Omental fat pad (tissue), 4 donors: ENCODE data around the gene PANK1. TPM values are rescaled to one million over a fixed set of nuclear protein-coding genes. Genes with fewer than 3 reads are reported as not detected.
"Not testable (repeated sequence)": the region's sequence is repeated elsewhere in the genome, so short reads cannot be mapped to it uniquely, and the experiment has no call there.

Experiments used
- ATAC-seq: fragments of 150-250 bp; one replicate; pipeline ENCODE4 v1.9.1; 2016; ENCODE audit warnings: mild to moderate bottlenecking, moderate library complexity; ENCODE audit not compliant: low FRiP score
- DNase-seq: peaks from one replicate; pipeline ENCODE4 v3.0.0-alpha.2; 2019; ENCODE audit warnings: low spot score
- total RNA-seq, 4 donors: library from RNA; depleted of rRNA; stranded (reverse); fragments of >200 nt; gene quantifications; one replicate each; pipeline ENCODE4 v1.1.0, GENCODE V29; 2016
- TF ChIP-seq, protein P1 (sequence below), 3 donors: fragments of 450-650 bp; IDR thresholded peaks; one replicate each; pipeline ENCODE4 v1.5.1; 2016 to 2017; ENCODE audit warnings: antibody characterized with exemption in 3 of 3, mild to moderate bottlenecking in 3 of 3, moderate library complexity in 2 of 3

Gene PANK1
- total RNA-seq, 4 donors from 2014 or later, result 0.74 to 5.7 (median 3.5) TPM

DNA sequence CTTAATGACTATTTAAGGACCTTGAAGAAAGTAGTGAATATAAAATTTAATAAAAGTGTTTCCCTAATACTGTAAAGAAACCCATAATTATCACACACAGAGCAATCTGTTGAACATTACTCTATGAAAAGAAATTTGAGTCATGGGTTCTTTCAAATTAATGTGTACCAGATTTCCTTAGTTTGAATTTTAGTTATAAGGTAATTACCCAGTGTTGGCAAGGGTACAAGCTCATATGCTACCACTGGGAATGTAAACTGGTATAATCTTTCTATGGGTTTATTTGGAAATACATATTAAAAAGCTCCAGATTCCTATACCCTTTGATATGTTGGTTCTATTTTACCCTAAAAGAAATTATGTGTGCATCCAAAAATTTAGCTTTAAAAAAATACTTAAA lies 22.9 kb downstream of the PANK1 start:
- no peak for DNase-seq
- no peak for ATAC-seq
- TF ChIP-seq, protein P1, sequence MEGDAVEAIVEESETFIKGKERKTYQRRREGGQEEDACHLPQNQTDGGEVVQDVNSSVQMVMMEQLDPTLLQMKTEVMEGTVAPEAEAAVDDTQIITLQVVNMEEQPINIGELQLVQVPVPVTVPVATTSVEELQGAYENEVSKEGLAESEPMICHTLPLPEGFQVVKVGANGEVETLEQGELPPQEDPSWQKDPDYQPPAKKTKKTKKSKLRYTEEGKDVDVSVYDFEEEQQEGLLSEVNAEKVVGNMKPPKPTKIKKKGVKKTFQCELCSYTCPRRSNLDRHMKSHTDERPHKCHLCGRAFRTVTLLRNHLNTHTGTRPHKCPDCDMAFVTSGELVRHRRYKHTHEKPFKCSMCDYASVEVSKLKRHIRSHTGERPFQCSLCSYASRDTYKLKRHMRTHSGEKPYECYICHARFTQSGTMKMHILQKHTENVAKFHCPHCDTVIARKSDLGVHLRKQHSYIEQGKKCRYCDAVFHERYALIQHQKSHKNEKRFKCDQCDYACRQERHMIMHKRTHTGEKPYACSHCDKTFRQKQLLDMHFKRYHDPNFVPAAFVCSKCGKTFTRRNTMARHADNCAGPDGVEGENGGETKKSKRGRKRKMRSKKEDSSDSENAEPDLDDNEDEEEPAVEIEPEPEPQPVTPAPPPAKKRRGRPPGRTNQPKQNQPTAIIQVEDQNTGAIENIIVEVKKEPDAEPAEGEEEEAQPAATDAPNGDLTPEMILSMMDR (IDR thresholded peaks at IDR 0.05), result no peak

DNA sequence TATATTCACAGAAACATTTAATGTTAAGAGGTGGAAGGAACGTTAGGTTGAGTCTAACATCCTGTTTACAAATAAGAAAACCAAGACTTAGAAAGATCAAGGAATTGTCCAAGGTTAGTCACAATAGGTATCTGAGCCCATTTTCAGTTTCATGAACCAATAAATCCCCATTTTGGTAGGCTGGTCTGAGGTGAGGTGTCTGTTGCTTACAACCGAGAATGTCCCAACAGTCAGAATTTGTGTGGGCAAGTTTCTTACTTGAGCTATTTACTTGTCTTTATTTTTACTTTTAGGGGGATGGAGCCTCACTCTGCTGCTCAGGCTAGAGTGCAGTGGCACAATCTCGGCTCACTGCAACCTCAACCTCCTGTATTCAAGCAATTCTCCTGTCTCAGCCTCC lies 23.6 kb downstream of the PANK1 start:
- DNase-seq, result no peak
- TF ChIP-seq, protein P1 (IDR thresholded peaks at IDR 0.05), result no peak
- no peak for ATAC-seq

DNA sequence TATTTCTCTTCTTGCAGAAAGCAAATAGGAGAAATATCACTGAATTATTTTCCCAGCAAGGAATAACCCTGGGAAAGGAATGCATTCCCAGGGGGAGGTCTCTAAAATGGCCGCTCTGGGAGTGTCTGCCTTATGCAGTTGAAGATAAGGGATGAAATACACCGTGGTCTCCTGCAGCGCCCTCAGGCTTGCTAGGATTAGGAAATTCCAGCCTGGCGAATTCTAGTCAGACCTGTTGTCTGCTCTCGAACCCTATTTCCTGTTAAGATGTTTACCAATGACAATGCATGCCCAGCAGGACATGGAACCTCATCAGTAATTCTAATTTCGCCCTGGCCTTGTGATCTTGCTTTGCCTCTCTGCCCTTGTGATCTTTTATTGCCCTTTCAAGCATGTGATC lies 24.7 kb downstream of the PANK1 start:
- ATAC-seq, DNase-seq: not testable (repeated sequence)

DNA sequence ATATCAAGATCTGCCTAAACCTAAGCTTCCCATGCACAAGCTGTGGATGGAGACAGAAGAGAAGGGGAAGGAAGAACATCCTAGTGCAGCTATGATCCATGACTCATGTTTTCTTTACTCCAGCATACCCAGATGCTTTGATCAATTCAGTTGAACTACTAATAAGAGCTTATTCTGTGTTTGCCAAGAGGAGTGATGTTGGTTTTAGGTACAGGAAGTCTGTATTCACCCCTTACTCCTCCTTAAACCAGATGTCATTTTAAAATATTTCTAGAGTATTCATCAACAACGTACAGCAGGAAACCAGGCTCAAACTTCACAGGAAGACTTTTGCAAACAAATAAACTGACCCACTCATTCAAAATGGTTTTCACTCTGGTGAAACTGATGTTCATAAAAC lies 29.2 kb downstream of the PANK1 start:
- TF ChIP-seq, protein P1 (IDR thresholded peaks at IDR 0.05), result no peak
- DNase-seq, result no peak
- no peak for ATAC-seq

DNA sequence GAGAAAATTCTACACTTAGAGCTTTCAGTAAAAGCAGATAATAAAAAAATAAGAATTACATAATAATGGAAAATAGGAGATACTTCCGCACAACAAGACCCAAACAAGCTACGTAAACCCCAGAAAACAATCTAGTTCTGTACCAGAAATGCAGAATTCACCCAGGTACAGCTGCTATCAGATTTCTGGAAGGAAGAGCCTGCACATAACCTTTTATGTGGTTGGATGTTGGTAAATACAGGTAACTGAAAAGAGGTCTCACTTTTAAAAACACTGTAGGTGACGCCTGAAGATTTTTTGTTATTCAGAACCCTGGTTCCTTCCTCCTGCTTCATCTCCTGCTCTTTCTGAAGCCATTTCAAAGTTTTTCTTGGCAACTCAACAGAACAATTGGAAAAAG lies 29.9 kb downstream of the PANK1 start:
- TF ChIP-seq, protein P1 (IDR thresholded peaks at IDR 0.05), result no peak
- DNase-seq, result no peak
- no peak for ATAC-seq

DNA sequence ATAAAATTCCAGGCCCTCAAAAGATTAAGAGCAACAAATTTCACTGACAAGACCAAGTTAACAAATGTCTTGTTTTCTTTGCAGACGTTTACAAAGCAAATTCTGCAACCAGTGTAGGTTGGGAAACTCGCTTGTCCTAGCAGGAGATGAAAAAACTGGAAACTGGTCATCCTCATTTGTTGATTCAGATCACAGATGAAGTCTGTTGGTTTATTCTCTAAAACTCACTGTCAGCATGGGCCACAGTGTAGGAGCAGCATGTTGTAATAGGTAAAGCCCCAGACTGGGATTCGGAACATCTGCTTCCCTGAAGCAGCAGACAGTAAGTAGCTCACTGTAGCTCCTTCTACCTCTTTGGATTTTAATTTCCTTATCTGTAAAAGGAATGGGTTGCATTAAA lies 31.5 kb downstream of the PANK1 start:
- DNase-seq (no peak), ATAC-seq (no peak)
- TF ChIP-seq, protein P1 (IDR thresholded peaks at IDR 0.05), result no peak

DNA sequence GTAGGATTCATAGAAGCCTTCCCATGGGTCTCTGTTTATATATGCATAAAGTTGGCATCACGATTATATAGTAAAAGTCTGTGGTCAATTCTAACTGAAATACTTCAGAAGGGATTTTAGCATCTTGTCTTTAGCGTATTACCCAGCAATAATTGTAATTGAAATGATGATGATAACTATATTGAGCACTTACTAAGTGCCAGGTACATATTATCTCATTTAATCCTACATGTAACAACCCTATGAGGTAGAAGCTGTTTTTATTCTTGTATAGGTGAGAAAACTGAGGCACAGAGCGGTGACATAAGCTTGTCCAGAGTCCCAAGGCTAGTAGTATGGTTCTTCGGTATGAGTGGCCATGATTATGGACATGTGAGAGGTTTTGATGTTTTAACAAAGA lies 33.8 kb downstream of the PANK1 start:
- TF ChIP-seq, protein P1 (IDR thresholded peaks at IDR 0.05), result no peak
- ATAC-seq, result no peak
- no peak for DNase-seq

DNA sequence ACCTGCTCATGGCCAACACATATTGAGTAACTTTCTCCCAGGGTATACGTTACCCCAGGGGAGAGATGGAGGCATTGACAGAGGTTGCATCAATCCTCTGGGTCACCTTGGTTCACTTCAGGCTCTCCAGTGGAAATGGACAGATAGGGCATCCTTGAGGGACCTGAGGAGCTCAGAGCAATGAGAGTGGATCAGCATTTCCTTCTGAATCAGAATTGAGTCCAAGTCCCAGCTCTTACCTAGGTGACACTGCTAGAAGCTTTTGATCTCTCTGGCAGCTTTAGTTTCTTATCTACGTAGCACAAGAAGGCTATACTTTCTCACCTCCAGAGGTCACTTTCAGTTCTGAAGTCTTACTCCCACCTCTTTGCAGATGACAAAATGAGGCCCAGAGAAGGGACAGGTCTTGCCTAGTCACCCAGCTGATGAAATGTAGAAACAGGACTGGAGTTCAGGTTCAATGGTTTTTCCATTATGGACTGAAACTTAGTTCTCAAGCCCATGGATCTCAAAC lies 35.2 kb downstream of the PANK1 start:
- ATAC-seq (no peak), DNase-seq (no peak)
- TF ChIP-seq, protein P1 (IDR thresholded peaks at IDR 0.05), result no peak
